GM18502 (cell line): ENCODE data around the gene DSC1.

Experiments
- ATAC-seq: cut with Tn5 transposase; IDR thresholded peaks from one replicate; pipeline ENCODE4 v1.9.1; 2021; ENCODE audit warnings: mild to moderate bottlenecking; ENCODE audit not compliant: unreplicated experiment, poor library complexity

DSC1 gene

DNA sequence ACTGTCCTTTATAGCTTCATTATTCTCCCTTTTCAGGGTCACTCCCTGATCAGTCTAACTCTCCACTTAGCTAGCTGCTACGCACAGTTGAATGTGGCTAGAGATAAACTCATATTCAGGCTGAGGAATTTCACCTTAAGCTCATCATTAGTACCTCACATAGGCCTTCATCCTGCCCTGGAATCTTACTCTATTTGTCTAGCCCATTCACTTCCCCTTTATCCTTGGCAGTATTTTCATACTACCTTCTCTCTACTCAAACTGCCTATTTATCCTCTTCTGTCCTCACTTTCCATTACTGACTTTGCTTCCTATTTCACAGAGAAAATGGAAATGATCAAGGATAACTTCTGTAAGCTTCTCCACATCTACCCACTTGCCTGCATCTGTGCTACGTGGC, 49.9 kb downstream of the DSC1 start:
- ATAC-seq = no peak

- ATAC-seq = no peak
These were observed 56.9 kb downstream of the DSC1 start for GRCh38 chr18:31105733-31106132.

DNA sequence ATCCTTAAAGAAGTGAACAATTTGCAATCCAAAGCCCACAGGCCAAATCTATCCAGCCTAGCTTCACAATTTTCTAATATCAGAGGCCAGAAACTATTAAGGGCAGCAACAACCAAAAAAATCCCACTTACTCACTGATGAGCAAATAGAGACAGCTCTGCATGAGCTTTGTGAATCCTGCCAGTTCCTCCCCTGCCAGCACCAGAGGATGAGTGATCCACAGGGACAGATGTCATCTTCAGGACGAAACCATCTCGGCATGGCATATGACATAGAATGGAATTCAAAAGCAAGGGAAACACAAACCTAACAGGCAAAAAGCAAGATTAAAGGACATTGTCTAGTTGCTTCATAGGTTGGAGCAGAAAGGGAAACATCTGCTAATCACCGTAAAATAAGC, 58.2 kb downstream of the DSC1 start:
- ATAC-seq = no peak

- no peak for ATAC-seq
These were observed 59.2 kb downstream of the DSC1 start for GRCh38 chr18:31103423-31103822.

DNA sequence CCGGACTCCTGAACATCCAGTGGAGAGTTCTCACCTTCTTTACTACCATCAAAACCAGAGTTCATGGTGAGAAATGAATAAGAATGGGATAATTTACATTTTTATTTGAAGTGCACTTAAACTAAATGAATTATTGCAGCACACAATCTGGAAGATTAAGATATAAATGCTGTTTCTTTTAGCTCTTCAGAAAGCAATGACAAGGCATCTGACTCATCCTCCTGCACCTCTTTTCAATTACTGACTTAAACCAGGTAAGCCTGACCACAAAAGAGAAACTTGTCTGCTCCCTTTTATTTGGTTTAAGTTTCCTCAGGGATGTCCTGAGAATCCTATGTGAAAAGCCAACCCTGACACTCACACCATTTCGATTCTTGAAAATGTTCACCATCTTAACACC, 59.7 kb downstream of the DSC1 start:
- ATAC-seq = no peak

DNA sequence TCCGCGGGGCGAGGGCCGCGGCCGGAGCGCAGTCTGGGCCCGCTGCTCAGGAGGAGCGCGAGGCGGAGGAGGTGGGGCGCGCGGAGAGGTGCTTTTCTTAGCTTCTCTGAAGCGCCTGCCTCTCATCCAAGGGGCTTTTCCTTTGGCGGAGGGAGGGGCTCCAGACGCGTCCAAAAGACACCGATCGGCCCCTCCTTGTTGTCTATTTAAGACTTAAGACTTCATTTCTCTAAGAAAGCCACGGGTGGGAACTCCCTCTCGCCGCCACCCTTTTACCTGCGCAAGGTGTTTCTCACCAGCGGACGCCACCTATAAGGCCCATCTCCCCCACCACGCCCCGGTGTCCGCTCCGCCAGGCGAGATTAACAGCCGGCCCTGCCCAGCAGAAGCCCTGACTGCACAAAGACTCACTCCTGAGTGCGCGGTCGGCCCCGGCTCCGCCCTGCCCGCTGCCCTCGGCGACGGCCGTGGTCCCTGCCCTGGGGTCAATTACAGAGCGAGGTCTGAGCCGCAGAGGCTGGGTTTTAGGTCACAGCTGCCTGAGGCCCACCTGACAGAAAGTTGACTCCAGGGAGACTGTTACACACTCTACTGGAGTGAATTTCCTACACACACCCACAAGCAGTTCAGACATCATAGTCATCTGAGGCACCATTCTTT, 60.5 kb downstream of the DSC1 start, which contains the start of gene DSC2:
DSC2 (minus strand) TSS at position 397 of the 660 bp plus-strand sequence. CDS start 450 bp downstream, outside the sequence.
- ATAC-seq = peak; percentile 37

DNA sequence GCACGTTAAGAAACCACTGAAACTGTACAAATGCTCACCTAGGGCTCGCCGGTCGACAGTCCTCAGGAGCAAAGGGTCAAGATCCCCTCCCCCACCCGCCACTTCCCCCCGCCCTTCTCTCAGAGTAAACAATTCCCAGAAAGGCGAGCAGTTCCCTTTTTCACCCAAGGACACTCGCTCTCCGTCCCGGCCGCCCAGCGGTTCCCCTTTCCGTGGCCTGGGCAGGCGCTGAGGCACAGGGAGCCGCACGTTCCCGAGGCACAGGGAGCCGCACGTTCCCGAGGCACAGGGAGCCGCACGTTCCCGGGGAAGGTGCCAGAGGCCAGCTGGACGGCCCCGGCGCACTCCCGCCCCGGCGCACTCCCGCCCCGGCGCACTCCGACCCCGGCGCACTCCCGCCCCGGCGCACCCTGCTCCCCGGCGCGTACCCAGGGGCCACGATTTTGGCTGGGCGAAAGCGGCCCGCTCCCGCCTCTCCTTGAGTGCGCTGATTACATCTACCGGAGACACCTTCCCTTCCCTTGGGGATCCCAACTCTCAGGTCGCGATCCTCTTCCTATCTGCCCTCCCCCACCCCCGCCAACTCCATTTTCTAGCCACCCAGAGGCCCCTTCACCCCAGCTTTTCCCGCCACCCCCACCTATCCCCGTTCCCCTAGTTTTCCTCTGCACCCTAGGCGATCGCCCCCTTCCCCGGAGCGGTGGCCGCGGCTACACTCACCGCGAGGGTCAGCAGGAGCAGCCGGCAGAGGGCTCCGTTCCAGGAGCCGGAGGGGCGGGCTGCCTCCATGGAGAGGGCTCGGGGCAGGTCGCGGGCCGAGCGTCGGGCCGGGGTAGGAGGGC, 61.3 kb downstream of the DSC1 start:
- ATAC-seq = peak; percentile 35

- ATAC-seq = peak; percentile 15
These were observed 62.0 kb downstream of the DSC1 start for GRCh38 chr18:31100436-31101182.

DNA sequence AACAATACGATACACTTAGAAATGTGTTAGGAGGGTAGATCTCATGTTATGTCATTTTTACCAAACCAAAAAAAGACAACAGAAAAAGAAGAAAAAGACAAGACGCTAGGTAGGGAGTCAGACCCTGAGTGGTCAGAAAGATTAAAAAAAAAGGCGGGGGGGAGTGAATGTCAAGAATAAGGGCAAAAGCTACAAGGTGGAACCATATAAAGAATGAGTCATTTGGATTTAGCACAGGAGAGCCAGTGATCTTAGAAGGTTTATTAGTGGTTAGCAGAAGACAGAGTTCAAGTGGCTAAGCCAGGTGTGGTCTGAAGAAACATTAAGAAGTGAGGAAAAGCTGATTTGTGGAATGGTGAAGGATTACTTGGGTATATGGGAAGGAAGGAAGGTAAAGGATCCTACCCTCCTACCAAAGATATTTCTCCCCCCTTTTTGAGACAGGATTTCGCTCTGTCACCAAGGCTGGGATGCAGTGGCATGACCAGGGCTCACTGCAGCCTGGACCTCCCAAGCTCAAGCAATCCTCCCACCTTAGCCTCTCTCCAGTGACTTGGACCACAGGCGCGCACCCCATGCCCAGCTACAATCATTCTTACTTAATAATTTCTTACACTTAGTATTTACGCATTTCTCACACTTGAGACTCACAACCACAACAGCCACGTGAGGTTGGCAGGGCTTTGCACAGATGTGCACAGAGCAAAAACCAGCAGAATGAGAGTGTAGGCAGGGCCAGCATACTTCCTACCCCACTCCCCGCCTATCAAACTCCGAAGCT, 63.0 kb downstream of the DSC1 start:
- ATAC-seq = no peak

DNA sequence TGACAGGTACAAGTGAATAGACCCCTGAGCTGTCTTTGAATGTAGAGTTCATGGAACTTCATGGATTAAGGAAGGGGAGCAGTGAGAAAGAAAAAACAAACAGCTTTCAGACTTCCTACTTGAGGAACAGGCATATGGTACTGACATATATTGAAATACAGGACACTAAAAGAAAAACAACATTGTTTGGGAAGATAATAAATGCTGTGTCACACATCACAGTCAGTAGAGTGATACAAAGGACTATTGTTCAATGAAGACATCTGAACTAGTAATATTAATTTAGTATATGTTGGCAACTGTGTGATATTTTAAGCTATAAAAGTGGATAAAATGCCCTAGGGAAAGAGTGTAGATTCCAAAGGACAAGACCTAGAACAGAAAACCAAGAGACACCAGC, 63.8 kb downstream of the DSC1 start:
- no peak for ATAC-seq

GRCh38 chr18:31097666-31098065, 65.0 kb downstream of the DSC1 start:
- no peak for ATAC-seq

- no peak for ATAC-seq
These were observed 68.8 kb downstream of the DSC1 start for GRCh38 chr18:31093880-31094279.

DNA sequence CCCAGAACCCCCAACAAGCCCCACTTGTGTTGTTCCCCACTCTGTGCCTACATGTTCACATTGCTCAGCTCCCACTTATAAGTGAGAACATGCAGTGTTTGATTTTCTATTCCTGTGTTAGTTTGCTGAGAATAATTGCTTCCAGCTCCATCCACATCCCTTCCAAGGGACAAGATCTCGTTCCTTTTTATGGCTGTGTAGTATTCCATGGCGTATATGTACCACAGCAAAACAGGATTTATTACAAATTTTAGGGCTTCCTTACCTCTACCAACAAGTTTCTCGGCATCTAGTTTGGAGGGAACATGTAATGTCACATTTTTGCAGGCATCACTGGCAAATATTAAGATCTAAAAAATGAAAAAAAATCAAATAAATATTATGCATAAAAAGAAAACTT, 69.4 kb downstream of the DSC1 start:
- ATAC-seq = no peak

- ATAC-seq = no peak
These were observed 71.3 kb downstream of the DSC1 start for GRCh38 chr18:31091350-31091749.

- ATAC-seq = no peak
These were observed 74.1 kb downstream of the DSC1 start for GRCh38 chr18:31088532-31088931.

GRCh38 chr18:31079973-31080372, 82.7 kb downstream of the DSC1 start:
- ATAC-seq = no peak
